HG03432 (cell line): ENCODE data around the gene CEP350.
A peak's percentile ranks its signal among the peaks of the same experiment; 100 is the strongest.
"Not testable (repeated sequence)": the region's sequence is repeated elsewhere in the genome, so short reads cannot be mapped to it uniquely, and the experiment has no call there.

Experiments
- ATAC-seq: cut with Tn5 transposase; IDR thresholded peaks from one replicate; pipeline ENCODE4 v1.9.1; 2021; ENCODE audit warnings: mild to moderate bottlenecking, moderate library complexity; ENCODE audit not compliant: unreplicated experiment

CEP350 gene

GRCh38 chr1:179984942-179985341 lies 30.3 kb downstream of the CEP350 start:
- peak; percentile 49 for ATAC-seq

- ATAC-seq, result no peak
Observed at GRCh38 chr1:179990847-179991246, 36.2 kb downstream of the CEP350 start.

GRCh38 chr1:179995576-179995975 lies 41.0 kb downstream of the CEP350 start:
- ATAC-seq, result no peak

- ATAC-seq, result peak; percentile 76
Observed at GRCh38 chr1:179996099-179996498, 41.5 kb downstream of the CEP350 start.

GRCh38 chr1:180000575-180000974 lies 46.0 kb downstream of the CEP350 start:
- no peak for ATAC-seq

GRCh38 chr1:180002437-180002836 lies 47.8 kb downstream of the CEP350 start:
- ATAC-seq, result no peak

GRCh38 chr1:180003026-180003695 lies 48.6 kb downstream of the CEP350 start:
- ATAC-seq, result peak; percentile 96

- not testable (repeated sequence) for ATAC-seq
Observed at GRCh38 chr1:180006762-180007161, 52.2 kb downstream of the CEP350 start.

GRCh38 chr1:180020017-180020416 lies 65.4 kb downstream of the CEP350 start:
- ATAC-seq, result no peak

GRCh38 chr1:180026556-180026955 lies 71.9 kb downstream of the CEP350 start:
- no peak for ATAC-seq

- no peak for ATAC-seq
Observed at GRCh38 chr1:180027949-180028445, 73.4 kb downstream of the CEP350 start.

- ATAC-seq, result no peak
Observed at GRCh38 chr1:180028864-180029263, 74.3 kb downstream of the CEP350 start.

GRCh38 chr1:180029524-180030135 lies 75.0 kb downstream of the CEP350 start:
- no peak for ATAC-seq

- ATAC-seq, result no peak
Observed at GRCh38 chr1:180031664-180032063, 77.1 kb downstream of the CEP350 start.

GRCh38 chr1:180033390-180033789 lies 78.8 kb downstream of the CEP350 start:
- no peak for ATAC-seq

- no peak for ATAC-seq
Observed at GRCh38 chr1:180040034-180040433, 85.4 kb downstream of the CEP350 start.

GRCh38 chr1:180041582-180041981 lies 87.0 kb downstream of the CEP350 start:
- no peak for ATAC-seq

GRCh38 chr1:180042988-180043622 lies 88.5 kb downstream of the CEP350 start:
- no peak for ATAC-seq

- ATAC-seq, result no peak
Observed at GRCh38 chr1:180043785-180044184, 89.2 kb downstream of the CEP350 start.

- ATAC-seq, result no peak
Observed at GRCh38 chr1:180046674-180047073, 92.1 kb downstream of the CEP350 start.

GRCh38 chr1:180053594-180054567 lies 99.3 kb downstream of the CEP350 start:
- ATAC-seq, result no peak
